PFSK-1 (cell line): Measurements from ENCODE around the gene CNRIP1.

Experiments used
- POLR2AphosphoS5 ChIP-seq: IDR thresholded peaks from 2 replicates; pipeline ENCODE4 v1.6.1; 2012; ENCODE audit warnings: low read depth, mild to moderate bottlenecking, control low read depth, low read length, moderate library complexity
- REST ChIP-seq, 2 experiments: IDR thresholded peaks; 2 replicates each; pipeline versions ENCODE4 v1.6.1 to v1.8.0; 2011 to 2012; ENCODE audit warnings: low read depth in 2 of 2, low read length in 2 of 2, control low read depth in 1 of 2, inconsistent platforms in 1 of 2, mild to moderate bottlenecking in 1 of 2, moderate library complexity in 1 of 2; ENCODE audit not compliant: insufficient read depth in 1 of 2
- TAF1 ChIP-seq: IDR thresholded peaks from 2 replicates; pipeline ENCODE4 v1.6.1; 2012; ENCODE audit warnings: low read length, control low read depth, borderline replicate concordance; ENCODE audit not compliant: insufficient read depth

- TF ChIP-seq POLR2AphosphoS5: no peak
- no peak for TF ChIP-seq TAF1
- TF ChIP-seq REST (IDR thresholded peaks at IDR 0.05; ENCODE audit: insufficient read depth in 1 of 2, low read depth in 2 of 2, low read length in 2 of 2): no peak
Measured at GRCh38 chr2:68365087-68365486, 45.3 kb upstream of the CNRIP1 start, which contains the start of gene PLEK.
